ENCODE results near the gene EXD1. TPM values are rescaled to one million over a fixed set of nuclear protein-coding genes. Genes with fewer than 3 reads are reported as not detected.

EXD1 gene
- total and polyA plus RNA-seq, 2 of the 13 experiments (the other 11 are each of a cell fraction or from before 2014, with no cell fraction given) = not detected

DNA sequence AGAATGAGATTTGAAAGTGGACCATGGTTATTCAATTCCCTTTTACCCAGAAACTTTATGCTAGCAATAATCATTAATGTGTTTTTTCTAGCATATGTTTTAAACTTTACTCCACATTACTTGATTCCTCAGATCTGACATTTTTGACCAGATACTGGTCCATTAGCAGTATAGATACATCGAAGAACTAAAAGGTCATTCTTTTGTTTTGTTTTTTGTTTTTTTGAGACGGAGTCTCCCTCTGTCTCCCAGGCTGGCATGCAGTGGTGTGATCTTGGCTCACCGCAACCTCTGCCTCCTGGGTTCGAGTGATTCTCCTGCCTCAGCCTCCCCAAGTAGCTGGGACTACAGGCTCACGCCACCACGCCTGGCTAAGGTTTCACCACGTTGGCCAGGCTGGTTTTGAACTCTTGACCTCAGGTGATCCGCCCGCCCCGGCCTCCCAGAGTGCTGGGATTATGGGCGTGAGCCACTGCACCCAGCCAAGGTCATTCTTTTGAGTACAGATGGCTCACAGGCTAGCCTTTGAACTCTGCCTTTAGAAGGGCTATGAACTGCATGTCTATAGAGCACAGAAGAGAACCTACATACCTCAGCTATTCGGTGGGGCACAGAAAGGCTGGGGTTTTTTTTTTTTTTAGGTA is 29.1 kb upstream of the EXD1 start (continued):
- TF ChIP-seq, protein P1, sequence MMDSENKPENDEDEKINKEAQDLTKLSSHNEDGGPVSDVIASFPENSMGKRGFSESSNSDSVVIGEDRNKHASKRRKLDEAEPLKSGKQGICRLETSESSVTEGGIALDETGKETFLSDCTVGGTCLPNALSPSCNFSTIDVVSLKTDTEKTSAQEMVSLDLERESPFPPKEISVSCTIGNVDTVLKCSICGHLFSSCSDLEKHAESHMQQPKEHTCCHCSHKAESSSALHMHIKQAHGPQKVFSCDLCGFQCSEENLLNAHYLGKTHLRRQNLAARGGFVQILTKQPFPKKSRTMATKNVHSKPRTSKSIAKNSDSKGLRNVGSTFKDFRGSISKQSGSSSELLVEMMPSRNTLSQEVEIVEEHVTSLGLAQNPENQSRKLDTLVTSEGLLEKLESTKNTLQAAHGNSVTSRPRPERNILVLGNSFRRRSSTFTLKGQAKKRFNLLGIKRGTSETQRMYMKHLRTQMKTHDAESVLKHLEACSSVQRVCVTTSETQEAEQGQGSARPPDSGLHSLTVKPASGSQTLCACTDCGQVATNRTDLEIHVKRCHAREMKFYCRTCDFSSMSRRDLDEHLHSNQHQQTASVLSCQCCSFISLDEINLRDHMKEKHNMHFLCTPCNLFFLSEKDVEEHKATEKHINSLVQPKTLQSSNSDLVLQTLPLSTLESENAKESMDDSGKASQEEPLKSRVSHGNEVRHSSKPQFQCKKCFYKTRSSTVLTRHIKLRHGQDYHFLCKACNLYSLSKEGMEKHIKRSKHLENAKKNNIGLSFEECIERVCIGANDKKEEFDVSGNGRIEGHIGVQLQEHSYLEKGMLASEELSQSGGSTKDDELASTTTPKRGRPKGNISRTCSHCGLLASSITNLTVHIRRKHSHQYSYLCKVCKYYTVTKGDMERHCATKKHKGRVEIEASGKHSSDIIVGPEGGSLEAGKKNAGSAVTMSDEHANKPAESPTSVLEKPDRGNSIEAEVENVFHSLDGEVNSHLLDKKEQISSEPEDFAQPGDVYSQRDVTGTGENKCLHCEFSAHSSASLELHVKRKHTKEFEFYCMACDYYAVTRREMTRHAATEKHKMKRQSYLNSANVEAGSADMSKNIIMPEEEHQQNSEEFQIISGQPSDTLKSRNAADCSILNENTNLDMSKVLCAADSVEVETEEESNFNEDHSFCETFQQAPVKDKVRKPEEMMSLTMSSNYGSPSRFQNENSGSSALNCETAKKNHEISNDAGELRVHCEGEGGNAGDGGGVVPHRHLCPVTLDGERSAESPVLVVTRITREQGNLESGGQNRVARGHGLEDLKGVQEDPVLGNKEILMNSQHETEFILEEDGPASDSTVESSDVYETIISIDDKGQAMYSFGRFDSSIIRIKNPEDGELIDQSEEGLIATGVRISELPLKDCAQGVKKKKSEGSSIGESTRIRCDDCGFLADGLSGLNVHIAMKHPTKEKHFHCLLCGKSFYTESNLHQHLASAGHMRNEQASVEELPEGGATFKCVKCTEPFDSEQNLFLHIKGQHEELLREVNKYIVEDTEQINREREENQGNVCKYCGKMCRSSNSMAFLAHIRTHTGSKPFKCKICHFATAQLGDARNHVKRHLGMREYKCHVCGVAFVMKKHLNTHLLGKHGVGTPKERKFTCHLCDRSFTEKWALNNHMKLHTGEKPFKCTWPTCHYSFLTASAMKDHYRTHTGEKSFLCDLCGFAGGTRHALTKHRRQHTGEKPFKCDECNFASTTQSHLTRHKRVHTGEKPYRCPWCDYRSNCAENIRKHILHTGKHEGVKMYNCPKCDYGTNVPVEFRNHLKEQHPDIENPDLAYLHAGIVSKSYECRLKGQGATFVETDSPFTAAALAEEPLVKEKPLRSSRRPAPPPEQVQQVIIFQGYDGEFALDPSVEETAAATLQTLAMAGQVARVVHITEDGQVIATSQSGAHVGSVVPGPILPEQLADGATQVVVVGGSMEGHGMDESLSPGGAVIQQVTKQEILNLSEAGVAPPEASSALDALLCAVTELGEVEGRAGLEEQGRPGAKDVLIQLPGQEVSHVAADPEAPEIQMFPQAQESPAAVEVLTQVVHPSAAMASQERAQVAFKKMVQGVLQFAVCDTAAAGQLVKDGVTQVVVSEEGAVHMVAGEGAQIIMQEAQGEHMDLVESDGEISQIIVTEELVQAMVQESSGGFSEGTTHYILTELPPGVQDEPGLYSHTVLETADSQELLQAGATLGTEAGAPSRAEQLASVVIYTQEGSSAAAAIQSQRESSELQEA (CRISPR knock-in tag; IDR thresholded peaks at IDR 0.05; ENCODE audit: not compliant biosample characterization) = no peak
- TF ChIP-seq REXO4 (CRISPR knock-in tag; IDR thresholded peaks at IDR 0.05; ENCODE audit: borderline replicate concordance) (no peak), NFE2 (CRISPR knock-in tag; IDR thresholded peaks at IDR 0.05) (no peak), NR2F1 (CRISPR knock-in tag; IDR thresholded peaks at IDR 0.05) (peak; percentile 95), IRF2 (CRISPR knock-in tag; IDR thresholded peaks at IDR 0.05) (peak; percentile 88), ZNF317 (CRISPR knock-in tag; IDR thresholded peaks at IDR 0.05) (no peak), ZNF773 (CRISPR knock-in tag; IDR thresholded peaks at IDR 0.05; ENCODE audit: borderline replicate concordance) (no peak), TEAD3 (CRISPR knock-in tag; optimal IDR thresholded peaks at IDR 0.05; ENCODE audit: borderline replicate concordance) (peak; percentile 90)
- TF ChIP-seq, protein P2, sequence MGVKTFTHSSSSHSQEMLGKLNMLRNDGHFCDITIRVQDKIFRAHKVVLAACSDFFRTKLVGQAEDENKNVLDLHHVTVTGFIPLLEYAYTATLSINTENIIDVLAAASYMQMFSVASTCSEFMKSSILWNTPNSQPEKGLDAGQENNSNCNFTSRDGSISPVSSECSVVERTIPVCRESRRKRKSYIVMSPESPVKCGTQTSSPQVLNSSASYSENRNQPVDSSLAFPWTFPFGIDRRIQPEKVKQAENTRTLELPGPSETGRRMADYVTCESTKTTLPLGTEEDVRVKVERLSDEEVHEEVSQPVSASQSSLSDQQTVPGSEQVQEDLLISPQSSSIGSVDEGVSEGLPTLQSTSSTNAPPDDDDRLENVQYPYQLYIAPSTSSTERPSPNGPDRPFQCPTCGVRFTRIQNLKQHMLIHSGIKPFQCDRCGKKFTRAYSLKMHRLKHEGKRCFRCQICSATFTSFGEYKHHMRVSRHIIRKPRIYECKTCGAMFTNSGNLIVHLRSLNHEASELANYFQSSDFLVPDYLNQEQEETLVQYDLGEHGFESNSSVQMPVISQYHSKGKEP (CRISPR knock-in tag; IDR thresholded peaks at IDR 0.05) = no peak
- TF ChIP-seq, protein P3, sequence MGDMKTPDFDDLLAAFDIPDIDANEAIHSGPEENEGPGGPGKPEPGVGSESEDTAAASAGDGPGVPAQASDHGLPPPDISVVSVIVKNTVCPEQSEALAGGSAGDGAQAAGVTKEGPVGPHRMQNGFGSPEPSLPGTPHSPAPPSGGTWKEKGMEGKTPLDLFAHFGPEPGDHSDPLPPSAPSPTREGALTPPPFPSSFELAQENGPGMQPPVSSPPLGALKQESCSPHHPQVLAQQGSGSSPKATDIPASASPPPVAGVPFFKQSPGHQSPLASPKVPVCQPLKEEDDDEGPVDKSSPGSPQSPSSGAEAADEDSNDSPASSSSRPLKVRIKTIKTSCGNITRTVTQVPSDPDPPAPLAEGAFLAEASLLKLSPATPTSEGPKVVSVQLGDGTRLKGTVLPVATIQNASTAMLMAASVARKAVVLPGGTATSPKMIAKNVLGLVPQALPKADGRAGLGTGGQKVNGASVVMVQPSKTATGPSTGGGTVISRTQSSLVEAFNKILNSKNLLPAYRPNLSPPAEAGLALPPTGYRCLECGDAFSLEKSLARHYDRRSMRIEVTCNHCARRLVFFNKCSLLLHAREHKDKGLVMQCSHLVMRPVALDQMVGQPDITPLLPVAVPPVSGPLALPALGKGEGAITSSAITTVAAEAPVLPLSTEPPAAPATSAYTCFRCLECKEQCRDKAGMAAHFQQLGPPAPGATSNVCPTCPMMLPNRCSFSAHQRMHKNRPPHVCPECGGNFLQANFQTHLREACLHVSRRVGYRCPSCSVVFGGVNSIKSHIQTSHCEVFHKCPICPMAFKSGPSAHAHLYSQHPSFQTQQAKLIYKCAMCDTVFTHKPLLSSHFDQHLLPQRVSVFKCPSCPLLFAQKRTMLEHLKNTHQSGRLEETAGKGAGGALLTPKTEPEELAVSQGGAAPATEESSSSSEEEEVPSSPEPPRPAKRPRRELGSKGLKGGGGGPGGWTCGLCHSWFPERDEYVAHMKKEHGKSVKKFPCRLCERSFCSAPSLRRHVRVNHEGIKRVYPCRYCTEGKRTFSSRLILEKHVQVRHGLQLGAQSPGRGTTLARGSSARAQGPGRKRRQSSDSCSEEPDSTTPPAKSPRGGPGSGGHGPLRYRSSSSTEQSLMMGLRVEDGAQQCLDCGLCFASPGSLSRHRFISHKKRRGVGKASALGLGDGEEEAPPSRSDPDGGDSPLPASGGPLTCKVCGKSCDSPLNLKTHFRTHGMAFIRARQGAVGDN (CRISPR knock-in tag; IDR thresholded peaks at IDR 0.05) = peak; percentile 93
- TF ChIP-seq, protein P4, sequence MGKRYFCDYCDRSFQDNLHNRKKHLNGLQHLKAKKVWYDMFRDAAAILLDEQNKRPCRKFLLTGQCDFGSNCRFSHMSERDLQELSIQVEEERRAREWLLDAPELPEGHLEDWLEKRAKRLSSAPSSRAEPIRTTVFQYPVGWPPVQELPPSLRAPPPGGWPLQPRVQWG (CRISPR knock-in tag; IDR thresholded peaks at IDR 0.05; ENCODE audit: borderline replicate concordance, low read depth) = no peak
- TF ChIP-seq, protein P5, sequence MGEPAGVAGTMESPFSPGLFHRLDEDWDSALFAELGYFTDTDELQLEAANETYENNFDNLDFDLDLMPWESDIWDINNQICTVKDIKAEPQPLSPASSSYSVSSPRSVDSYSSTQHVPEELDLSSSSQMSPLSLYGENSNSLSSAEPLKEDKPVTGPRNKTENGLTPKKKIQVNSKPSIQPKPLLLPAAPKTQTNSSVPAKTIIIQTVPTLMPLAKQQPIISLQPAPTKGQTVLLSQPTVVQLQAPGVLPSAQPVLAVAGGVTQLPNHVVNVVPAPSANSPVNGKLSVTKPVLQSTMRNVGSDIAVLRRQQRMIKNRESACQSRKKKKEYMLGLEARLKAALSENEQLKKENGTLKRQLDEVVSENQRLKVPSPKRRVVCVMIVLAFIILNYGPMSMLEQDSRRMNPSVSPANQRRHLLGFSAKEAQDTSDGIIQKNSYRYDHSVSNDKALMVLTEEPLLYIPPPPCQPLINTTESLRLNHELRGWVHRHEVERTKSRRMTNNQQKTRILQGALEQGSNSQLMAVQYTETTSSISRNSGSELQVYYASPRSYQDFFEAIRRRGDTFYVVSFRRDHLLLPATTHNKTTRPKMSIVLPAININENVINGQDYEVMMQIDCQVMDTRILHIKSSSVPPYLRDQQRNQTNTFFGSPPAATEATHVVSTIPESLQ (CRISPR knock-in tag; conservative IDR thresholded peaks at IDR 0.05) = no peak

All from HepG2 (cell line).